Left ventricle myocardium inferior (tissue), 1 donor: ENCODE results near the gene DOCK10. TPM values are rescaled to one million over a fixed set of nuclear protein-coding genes. Genes with fewer than 3 reads are reported as not detected.
A peak's percentile ranks its signal among the peaks of the same experiment; 100 is the strongest.

Source experiments
- DNase-seq: peaks from one replicate; pipeline ENCODE4 v3.0.0-alpha.2; 2020
- H3K27ac ChIP-seq: fragments of 200-600 bp; replicated peaks from 2 replicates; pipeline ENCODE4 v1.8.0; 2021
- H3K27me3 ChIP-seq: fragments of 200-600 bp; 2 replicates; pipeline ENCODE4 v1.8.0; 2021; ENCODE audit warnings: low read depth
- H3K36me3 ChIP-seq: fragments of 200-600 bp; 2 replicates; pipeline ENCODE4 v1.8.0; 2021
- H3K4me1 ChIP-seq: fragments of 200-600 bp; 2 replicates; pipeline ENCODE4 v1.8.0; 2021
- H3K4me3 ChIP-seq: fragments of 200-600 bp; 2 replicates; pipeline ENCODE4 v1.8.0; 2021; ENCODE audit warnings: mild to moderate bottlenecking, moderate library complexity
- H3K9me3 ChIP-seq: fragments of 200-600 bp; replicated peaks from 2 replicates; pipeline ENCODE4 v1.8.0; 2021
- intact Hi-C: fragments of 100-400 bp; cut with micrococcal nuclease; formaldehyde crosslinking; loops from one replicate; pipeline ENCODE4 v1.11.0; 2022
- total RNA-seq: library from RNA; stranded (reverse); fragmentation: NEBNext Ultra II Directional; extraction: Animal tissue kit (Norgen Biotek cat#: 25700); gene quantifications from one replicate; pipeline ENCODE4 v1.2.1, GENCODE V29; 2021
- TF ChIP-seq, protein P1 (sequence below): fragments of 200-600 bp; IDR thresholded peaks from 2 replicates; pipeline ENCODE4 v1.8.0; 2021; ENCODE audit warnings: antibody characterized with exemption, mild to moderate bottlenecking, borderline replicate concordance
- donor health status: DM: no; HTN: yes; CAD: no; lungs with severe emphysema.

The DOCK10 gene
- total RNA-seq, 1 donor from 2014 or later, result 1.6 TPM

DNA sequence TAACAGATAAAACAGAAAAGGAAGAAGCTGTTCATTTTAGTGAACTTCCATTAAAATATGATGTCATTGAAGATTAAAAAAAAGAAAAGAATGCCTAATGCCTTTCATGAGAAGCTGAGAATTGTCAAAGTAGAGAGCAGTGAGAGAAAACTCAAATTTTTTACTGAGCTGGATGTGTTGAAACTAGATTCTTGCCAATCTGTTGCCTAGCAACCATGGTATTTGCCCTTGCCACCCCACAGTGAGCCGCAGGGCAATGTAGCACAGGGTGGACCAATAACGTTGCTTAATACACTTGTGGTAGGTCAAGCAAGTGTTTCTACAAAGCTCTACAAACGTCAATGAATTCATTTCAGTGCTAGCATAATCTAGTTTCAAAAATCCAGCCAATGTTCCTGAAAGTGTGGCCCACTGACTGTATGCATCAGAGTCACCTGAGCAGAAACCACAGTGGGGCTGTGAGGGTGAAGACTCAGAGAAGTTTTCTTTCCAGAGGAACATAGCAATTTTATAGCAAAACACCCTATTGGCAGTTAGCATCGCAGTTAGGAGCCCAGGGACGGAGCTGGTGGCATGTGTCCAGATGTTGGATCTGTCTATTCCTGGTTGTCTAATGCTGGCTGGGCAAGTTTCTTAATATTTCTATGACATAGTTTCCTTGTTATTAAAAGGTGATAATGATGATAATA, 132.2 kb downstream of the DOCK10 start:
- H3K27me3 ChIP-seq, result no peaks in the 10 kb centered on the region
- peak; percentile 51 for DNase-seq
- peaks cover 13% of the 10 kb centered on the region for H3K4me1 ChIP-seq
- H3K36me3 ChIP-seq, result no peaks in the 10 kb centered on the region
- H3K9me3 ChIP-seq, result no peaks in the 10 kb centered on the region
- H3K4me3 ChIP-seq, result peak overlapping the region; percentile 18
- TF ChIP-seq, protein P1, sequence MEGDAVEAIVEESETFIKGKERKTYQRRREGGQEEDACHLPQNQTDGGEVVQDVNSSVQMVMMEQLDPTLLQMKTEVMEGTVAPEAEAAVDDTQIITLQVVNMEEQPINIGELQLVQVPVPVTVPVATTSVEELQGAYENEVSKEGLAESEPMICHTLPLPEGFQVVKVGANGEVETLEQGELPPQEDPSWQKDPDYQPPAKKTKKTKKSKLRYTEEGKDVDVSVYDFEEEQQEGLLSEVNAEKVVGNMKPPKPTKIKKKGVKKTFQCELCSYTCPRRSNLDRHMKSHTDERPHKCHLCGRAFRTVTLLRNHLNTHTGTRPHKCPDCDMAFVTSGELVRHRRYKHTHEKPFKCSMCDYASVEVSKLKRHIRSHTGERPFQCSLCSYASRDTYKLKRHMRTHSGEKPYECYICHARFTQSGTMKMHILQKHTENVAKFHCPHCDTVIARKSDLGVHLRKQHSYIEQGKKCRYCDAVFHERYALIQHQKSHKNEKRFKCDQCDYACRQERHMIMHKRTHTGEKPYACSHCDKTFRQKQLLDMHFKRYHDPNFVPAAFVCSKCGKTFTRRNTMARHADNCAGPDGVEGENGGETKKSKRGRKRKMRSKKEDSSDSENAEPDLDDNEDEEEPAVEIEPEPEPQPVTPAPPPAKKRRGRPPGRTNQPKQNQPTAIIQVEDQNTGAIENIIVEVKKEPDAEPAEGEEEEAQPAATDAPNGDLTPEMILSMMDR, result no peak
- peak overlapping the region; percentile 38 for H3K27ac ChIP-seq
- intact Hi-C loops, result no loop called here

DNA sequence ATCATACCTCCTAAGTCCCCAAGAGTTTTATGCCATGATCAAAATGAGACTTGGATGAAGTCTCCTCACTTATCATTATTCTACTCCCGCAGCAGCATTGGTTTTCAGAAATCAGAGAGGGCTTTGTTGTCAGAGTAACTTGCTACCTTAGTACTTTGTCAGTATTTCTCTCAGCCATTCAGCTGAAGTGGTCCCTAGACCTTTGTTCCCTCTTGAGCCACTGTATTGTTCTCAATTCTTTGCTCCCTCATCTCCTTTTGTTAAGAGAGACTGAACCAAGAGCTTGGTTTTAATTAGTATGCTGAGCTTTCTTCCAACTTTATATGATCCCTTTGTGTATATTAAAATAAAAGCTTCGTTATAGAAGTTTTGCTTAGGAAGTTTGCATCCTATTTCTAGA, 133.4 kb downstream of the DOCK10 start:
- H3K4me3 ChIP-seq, result no peak overlapping the region
- DNase-seq, result no peak
- no peaks in the 10 kb centered on the region for H3K27me3 ChIP-seq
- intact Hi-C loops, result no loop called here
- H3K36me3 ChIP-seq, result no peaks in the 10 kb centered on the region
- peaks cover 13% of the 10 kb centered on the region for H3K4me1 ChIP-seq
- no peaks in the 10 kb centered on the region for H3K9me3 ChIP-seq
- TF ChIP-seq, protein P1, result no peak
- H3K27ac ChIP-seq, result no peak overlapping the region

DNA sequence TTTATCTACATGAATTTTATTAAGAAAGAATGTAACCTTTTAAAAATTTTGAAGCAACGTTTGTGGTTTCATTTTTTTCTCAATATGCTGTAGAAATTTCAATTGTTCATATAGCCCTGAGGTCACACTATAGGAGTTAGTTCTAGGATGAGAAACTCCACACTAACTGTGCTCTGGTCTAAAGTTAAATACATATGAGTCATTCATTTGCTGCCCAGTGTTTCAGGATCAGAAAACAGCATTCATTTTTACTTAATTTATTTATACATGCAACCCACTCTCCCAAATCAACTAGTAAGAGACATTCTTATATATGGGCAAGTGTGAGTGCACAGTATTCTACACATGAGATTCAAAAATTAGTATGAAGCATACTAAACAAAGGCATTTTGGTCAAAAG, 137.9 kb downstream of the DOCK10 start:
- no peak for DNase-seq
- H3K9me3 ChIP-seq, result no peaks in the 10 kb centered on the region
- H3K4me1 ChIP-seq, result no peaks in the 10 kb centered on the region
- H3K27me3 ChIP-seq, result no peaks in the 10 kb centered on the region
- intact Hi-C loops, result no loop called here
- no peak overlapping the region for H3K4me3 ChIP-seq
- H3K36me3 ChIP-seq, result no peaks in the 10 kb centered on the region
- H3K27ac ChIP-seq, result no peak overlapping the region
- TF ChIP-seq, protein P1, result no peak

DNA sequence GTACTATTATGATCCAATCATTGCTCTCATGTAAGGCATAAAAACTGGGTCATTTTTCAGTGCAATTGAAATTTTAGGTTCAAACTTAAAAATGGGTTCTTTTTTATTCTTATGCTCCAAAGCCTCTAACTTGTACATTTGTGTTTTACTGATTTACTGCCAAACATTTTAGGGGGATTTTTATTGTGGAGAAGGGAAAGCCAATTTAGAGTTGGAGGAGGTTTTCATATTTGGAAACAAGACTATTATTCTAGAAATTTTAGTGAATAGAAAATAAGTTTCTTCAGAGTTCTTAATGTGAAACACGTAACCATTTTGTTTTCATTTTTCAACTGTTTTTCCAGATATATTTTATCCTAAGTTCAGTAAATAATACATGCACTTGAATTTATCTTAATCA, 138.6 kb downstream of the DOCK10 start:
- intact Hi-C loops, result no loop called here
- H3K27ac ChIP-seq, result no peak overlapping the region
- DNase-seq, result no peak
- no peaks in the 10 kb centered on the region for H3K27me3 ChIP-seq
- H3K36me3 ChIP-seq, result no peaks in the 10 kb centered on the region
- TF ChIP-seq, protein P1, result no peak
- H3K4me1 ChIP-seq, result no peaks in the 10 kb centered on the region
- H3K4me3 ChIP-seq, result no peak overlapping the region
- no peaks in the 10 kb centered on the region for H3K9me3 ChIP-seq

DNA sequence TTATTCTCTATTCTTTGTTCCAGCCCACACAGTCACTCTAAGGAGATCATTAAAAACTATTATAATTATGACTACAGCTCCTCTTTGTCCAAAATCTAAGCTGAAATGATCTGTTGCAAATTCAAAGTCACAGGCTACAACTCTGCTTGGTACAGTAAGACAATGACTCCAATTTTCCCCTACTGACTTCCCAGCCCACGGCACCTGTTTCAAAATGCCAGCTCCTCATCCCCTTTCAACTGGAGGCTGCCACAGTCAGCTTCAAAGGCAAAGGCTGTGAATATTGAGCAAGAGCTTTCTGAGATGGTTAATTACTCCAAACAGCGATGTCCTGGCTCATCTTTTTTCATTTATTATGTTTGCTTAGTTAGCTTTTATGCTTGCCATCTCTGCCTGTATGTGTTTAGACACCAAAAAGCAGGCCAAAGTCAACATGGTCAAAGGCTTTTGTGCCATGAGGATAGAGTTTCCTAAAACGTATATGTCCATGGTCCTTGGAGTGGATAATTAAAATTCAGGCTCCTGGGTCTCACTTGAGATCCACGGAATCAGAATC, 141.1 kb downstream of the DOCK10 start:
- Histone ChIP-seq H3K4me1 (no peaks in the 10 kb centered on the region), H3K27me3 (no peaks in the 10 kb centered on the region), H3K27ac (no peak overlapping the region), H3K9me3 (no peaks in the 10 kb centered on the region), H3K36me3 (no peaks in the 10 kb centered on the region), H3K4me3 (no peak overlapping the region)
- DNase-seq, result no peak
- TF ChIP-seq, protein P1, result no peak
- intact Hi-C loops, result no loop called here
